Gastroesophageal sphincter (tissue), 3 donors: Measurements from ENCODE around the gene CEP164.

Source experiments
- EP300 ChIP-seq: sonication (generic); formaldehyde crosslinking; IDR thresholded peaks from one replicate; pipeline ENCODE4 v1.6.1; 2017; ENCODE audit warnings: antibody characterized with exemption, mild to moderate bottlenecking
- POLR2A ChIP-seq, 2 donors: fragments of 450-650 bp; IDR thresholded peaks; one replicate each; pipeline ENCODE4 v1.6.1; 2017; ENCODE audit warnings: antibody characterized with exemption in 2 of 2, mild to moderate bottlenecking in 2 of 2, moderate library complexity in 1 of 2
- POLR2AphosphoS5 ChIP-seq: sonication (generic); formaldehyde crosslinking; IDR thresholded peaks from one replicate; pipeline ENCODE4 v1.6.1; 2017; ENCODE audit warnings: antibody characterized with exemption
- TF ChIP-seq, protein P1 (sequence below), 4 experiments: fragments of 200-600 bp in 2 of 4; fragments of 450-650 bp in 2 of 4; sonication (generic) in 1 of 4; IDR thresholded peaks; one replicate each; pipeline ENCODE4 v1.5.1; 2017 to 2019; ENCODE audit warnings: antibody characterized with exemption in 4 of 4, mild to moderate bottlenecking in 2 of 4, moderate library complexity in 2 of 4

DNA sequence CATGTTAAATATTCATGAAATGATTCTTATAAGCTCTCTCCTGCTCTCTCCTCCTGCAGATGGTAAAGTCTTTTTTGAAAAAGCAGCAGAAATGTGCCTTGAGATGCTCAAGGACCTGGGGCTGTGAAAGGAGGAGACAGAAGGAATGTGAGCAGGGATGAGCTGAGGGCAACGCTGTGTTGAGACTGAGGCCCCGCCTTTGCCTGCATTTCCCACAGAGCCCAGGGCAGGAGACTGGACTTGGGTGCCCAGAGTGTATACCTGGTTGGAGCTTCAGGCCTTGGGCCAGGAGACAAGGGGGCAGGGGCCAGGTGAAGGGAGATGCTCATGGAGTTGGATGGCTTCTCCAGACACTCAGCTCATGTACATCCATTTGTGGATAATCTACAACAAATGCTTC is 39.2 kb downstream of the CEP164 start:
- TF ChIP-seq, protein P1, sequence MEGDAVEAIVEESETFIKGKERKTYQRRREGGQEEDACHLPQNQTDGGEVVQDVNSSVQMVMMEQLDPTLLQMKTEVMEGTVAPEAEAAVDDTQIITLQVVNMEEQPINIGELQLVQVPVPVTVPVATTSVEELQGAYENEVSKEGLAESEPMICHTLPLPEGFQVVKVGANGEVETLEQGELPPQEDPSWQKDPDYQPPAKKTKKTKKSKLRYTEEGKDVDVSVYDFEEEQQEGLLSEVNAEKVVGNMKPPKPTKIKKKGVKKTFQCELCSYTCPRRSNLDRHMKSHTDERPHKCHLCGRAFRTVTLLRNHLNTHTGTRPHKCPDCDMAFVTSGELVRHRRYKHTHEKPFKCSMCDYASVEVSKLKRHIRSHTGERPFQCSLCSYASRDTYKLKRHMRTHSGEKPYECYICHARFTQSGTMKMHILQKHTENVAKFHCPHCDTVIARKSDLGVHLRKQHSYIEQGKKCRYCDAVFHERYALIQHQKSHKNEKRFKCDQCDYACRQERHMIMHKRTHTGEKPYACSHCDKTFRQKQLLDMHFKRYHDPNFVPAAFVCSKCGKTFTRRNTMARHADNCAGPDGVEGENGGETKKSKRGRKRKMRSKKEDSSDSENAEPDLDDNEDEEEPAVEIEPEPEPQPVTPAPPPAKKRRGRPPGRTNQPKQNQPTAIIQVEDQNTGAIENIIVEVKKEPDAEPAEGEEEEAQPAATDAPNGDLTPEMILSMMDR (IDR thresholded peaks at IDR 0.05) = no peak
- TF ChIP-seq POLR2AphosphoS5 (no peak), POLR2A (IDR thresholded peaks at IDR 0.05) (no peak), EP300 (no peak)
